Activated CD4-positive, alpha-beta T cell treated with anti-CD3 and anti-CD28 coated beads, Interleukin-2, amount 50 U/mL, for 4 hours (primary cell): ENCODE measurements around the gene TSC22D4.
"Not testable (repeated sequence)": the region's sequence is repeated elsewhere in the genome, so short reads cannot be mapped to it uniquely, and the experiment has no call there.

Experiments
- DNase-seq, 2 experiments: peaks; one replicate each; pipeline ENCODE4 v3.0.0-alpha.2; 2020

TSC22D4 gene

GRCh38 chr7:100441641-100442535, 37.1 kb downstream of the TSC22D4 start:
- DNase-seq: no peak

- not testable (repeated sequence) for DNase-seq
Observed at GRCh38 chr7:100439244-100439643, 39.8 kb downstream of the TSC22D4 start.

DNA sequence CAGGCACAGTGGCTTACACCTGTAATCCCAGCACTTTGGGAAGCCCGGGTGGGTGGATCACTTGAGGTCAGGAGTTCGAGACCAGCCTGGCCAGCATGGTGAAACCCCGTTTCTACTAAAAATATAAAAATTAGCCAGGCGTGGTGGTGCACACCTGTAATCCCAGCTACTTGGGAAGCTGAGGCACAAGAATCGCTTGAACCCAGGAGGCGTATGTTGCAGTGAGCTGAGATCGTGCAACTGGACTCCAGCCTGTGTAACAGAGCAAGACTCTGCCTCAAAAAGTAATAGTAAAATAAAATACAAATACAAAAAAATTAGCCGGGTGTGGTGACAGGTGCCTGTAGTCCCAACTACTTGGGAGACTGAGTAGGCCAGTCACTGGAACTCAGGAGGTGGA, 40.3 kb downstream of the TSC22D4 start:
- not testable (repeated sequence) for DNase-seq

DNA sequence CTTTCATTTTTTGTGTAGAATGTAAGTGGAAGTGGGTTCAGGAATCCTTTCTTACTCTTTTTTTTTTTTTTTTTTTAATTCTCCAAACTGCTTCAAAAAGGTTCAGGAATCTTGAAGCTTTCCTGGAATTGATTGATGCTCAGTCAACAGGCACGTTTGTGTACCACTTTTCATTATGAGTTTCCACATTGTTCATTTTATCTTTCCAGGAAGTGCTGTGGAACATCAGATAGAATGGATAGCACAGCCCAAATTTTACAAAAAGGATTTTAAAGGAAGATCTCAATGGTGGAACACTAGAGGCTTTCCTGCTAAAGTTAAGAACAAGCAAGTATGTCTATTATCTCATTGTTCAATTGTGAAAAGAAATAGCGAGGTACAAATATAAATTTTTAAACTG, 40.8 kb downstream of the TSC22D4 start:
- no peak for DNase-seq

DNA sequence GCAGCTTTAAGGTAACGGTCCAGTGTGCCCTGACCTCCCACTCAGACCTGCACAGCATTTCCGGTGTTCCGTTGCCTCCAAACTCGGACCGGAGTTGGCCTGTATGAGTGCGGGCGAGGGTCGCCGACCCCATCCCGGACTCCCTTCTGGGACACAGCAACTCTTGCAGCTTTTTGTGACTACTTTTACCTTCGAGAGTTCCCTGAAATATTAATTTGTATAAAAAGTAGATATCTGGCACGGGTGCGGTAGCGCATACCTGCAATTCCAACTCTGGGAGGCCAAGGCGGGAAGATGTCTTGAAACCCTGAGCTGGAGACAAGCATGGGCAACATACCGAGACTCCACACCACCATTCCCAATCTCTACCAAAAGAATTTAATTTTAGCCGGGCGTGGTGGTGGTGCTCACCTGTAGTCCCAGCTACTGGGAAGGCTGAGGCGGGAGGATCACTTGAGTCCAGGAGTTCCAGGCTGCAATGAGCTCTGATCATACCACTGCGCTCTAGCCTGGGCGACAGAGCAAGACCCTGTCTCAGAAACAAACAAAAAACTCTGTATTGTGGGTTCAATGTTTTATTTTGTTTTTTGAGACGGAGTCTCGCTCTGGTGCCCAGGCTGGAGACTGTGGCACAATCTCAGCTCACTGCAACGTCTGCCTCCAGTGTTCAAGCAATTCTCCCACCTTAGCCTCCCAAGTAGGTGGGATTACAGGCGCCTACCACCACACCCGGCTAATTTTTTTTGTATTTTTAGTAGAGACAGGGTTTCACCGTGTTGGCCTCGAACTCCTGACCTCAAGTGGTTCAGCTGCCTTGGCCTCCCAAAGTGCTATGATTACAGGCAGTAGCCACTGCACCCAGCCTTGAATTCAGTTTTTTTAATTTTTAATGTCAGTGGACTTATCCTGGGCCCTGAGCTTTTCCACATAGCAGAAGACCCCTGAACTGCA, 41.6 kb downstream of the TSC22D4 start:
- DNase-seq: no peak

DNA sequence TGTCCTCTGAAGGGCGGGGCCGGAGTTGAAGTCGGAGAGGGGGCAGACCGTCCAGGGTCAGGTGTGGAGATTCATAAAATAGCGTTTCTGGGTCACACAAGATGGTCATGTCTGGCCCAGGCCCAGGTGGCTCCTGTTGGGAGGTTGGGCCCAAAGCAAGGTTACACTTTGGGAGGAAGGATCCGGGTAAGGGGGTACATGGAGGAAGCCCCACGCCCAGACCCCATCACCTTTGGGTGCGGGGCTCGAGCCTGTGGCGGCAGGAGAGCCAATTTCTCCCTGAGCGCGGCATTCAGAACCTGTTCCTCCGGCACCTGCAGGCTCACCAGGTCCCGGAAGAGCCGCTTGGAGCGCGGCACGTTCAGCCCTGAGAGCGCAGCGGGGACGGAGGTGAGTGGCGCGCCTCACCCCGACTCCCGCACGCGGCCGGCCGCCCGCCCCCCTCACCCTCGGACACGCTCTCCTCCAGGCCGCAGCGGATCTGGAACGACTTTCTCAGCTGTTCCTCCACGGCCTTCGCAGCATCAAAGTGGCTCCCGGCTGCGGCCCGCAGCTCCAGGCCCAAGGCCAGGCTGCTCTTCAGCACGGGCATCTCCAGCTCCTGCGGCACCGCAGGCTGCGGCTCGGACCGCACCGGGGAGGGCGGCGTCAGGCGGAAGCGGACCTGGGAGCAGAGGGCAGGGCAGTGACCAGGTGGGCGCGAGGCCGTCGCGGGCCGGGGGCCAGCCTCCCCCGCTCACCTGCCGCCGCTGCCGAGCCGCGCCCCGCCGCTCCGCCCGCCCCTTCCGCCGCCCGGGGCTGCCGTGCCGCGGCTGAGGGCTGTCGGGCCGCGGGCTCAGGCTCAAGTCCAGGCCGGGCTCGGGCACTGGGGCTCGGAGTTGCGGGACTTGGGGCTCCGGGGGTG, 43.4 kb downstream of the TSC22D4 start:
- peak; percentile 31 to 38 for DNase-seq

GRCh38 chr7:100434297-100435144, 44.5 kb downstream of the TSC22D4 start:
- no peak for DNase-seq

GRCh38 chr7:100433592-100434296, 45.3 kb downstream of the TSC22D4 start:
- no peak for DNase-seq

DNA sequence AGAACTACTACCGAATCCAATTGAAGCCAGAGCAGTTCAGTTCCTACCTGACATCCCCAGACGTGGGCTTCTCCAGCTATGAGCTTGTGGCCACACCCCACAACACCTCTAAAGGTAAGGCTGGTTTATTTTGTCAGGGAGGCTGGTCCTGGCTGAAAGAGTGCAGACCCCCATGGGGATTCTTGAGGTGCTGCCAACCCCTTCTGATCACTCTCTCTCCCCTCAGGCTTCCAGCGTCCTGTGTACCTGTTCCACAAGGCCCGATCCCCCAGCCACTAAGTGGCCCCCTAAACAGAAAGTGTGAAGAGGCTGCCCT, 45.8 kb downstream of the TSC22D4 start:
- DNase-seq: no peak

GRCh38 chr7:100432621-100433275, 46.3 kb downstream of the TSC22D4 start:
- no peak for DNase-seq

DNA sequence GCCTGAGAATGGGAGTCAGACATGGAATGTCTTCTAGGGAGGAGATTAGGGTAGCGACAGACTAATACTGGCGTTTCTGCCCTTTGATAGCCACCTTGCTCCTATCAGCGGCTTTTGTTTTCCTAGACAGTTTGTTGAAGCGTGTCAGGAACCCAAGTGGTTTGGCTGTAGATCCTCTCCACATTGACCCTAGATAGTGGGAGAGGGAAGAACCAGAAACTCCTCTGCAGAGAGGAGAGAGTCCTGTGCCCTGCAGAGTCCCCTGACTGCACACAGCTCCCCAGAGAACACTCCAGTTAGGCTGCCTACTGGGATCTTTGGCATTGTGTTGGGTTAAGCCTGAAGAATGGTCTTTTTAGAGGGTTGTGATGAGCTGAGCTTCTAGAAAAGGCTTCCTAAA, 47.0 kb downstream of the TSC22D4 start:
- DNase-seq: no peak

DNA sequence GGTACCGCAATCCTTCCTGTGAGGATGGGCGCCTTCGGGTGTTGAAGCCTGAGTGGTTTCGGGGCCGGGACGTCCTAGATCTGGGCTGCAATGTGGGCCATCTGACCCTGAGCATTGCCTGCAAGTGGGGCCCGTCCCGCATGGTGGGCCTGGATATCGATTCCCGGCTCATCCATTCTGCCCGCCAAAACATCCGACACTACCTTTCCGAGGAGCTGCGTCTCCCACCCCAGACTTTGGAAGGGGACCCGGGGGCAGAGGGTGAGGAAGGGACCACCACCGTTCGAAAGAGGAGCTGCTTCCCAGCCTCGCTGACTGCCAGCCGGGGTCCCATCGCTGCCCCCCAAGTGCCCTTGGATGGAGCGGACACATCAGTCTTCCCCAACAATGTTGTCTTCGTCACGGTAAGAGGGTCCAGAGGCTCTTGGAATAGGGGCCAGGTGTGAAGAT, 47.7 kb downstream of the TSC22D4 start:
- no peak for DNase-seq

GRCh38 chr7:100430493-100431285, 48.3 kb downstream of the TSC22D4 start:
- DNase-seq: peak; percentile 26 to 42

GRCh38 chr7:100429637-100430492, 49.1 kb downstream of the TSC22D4 start, which contains the start of gene MEPCE:
TSS of gene MEPCE (plus strand) at chr7:100429831. CDS start at chr7:100430019, 188 bp downstream.
- peak; percentile 94 for DNase-seq

DNA sequence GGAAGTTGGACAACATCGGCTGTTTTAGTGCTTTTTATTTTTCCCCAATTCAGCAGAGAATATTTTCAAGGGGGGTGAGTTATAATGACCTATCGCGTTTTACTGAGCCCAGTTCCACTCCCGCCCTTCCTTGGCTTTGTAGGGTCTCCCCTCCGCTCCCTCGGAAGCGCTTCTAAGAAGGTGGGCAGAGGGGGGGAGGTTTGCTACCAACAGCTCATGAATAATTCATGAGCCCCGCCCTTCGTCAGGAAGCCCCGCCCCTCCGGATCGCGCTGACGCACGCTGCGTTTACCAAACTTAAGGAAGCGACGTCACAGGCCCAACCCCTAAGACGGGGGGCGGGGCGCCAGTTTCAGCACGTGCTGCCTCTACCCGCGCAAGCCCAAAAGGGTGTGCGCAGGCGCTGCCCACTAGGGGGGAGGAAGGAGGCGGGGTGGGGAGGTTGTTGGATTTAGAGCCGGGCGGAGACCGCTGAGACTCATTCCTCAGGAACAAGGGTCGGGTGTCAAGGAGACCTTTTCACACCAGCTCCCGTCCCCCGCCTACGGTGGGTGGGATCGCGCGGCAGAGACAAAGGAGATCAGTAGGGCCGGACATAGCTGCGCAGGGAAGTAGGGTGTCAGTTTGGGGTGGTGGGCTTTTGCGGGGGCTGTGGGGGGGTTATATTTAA, 49.9 kb downstream of the TSC22D4 start:
- peak; percentile 100 for DNase-seq

DNA sequence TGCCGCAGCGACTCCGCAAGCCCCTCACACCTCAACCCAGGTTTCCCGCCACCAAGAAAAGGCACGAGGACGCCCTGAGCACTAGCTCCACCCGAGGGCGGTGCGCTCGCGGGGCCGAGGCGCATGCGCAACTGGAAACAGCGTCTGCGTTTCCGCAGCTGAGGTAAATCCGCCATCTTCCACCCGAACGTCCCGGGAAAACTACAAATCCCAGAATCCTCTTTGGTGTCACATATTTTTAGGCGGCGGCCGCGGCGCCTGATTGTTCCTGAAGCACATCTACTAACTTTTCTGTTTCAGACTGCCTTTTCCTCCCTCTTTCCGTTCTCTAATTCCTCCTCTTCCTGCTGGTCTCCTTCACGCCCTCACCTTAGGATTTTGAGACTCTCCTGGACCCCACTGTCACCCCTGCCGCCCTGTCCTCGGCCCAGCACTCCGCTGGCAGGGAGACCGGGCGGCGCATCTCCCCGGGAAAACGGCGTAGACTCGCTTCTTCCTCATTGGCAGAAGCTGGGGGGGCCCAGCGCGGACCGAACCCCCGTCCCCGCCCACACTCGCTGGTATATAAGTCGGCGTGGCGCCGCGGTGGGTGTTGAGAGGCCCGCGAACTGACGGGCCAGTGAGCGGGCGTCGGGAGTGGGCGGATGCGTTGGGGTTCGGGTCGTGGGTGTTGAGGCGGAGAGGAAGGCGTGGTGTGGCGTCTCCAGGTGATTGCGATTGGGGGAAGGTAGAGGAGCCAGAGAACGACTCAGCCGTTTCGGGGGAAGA, 50.6 kb downstream of the TSC22D4 start, which contains the start of gene ZCWPW1:
Gene ZCWPW1 (minus strand): TSS at position 505 of the 768 bp plus-strand sequence. CDS start 8,054 bp downstream, outside the sequence.
- peak; percentile 97 to 98 for DNase-seq

DNA sequence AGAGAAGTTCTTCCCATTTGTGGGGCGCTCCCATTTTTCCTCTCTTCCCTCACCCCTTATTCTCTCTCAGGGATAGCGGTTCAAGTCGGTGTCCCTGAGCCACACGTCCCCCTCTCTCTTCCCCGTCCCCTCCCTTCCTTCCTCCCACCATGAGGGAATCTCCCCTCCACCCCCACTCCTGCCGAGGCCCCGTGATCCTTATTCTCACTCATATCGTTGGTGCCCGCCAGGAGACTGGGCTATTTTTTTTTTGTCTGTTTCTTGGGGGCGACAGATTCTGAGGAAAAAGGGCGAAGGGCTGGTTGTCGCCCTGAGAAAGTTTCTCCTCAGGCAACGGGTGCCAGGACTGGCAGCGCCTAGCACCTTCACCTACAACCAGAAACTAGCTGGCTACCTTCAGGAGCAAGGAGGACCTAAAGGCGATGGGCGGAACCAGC, 51.2 kb downstream of the TSC22D4 start:
- no peak for DNase-seq
